SK-N-SH (cell line): ENCODE data around the gene HOXD13. TPM values are rescaled to one million over a fixed set of nuclear protein-coding genes. Genes with fewer than 3 reads are reported as not detected.

Experiments
- CTCF ChIA-PET: fragments of 300-600, 350-600 bp; formaldehyde crosslinking; extraction: SDS; loops from one replicate; lab custom pipeline; 2021; lab: Yijun Ruan, JAX
- POLR2A ChIA-PET: fragments of 350-600 bp; sonication (Branson Sonifier 250); formaldehyde crosslinking; extraction: SDS; loops from one replicate; lab custom pipeline; 2020; ENCODE audit warnings: antibody characterized with exemption, inconsistent platforms; lab: Yijun Ruan, JAX
- DNase-seq: peaks from one replicate; pipeline ENCODE4 v3.0.0; 2012
- H2AFZ ChIP-seq: fragments of 200-600 bp; sonication (generic); 2 replicates; pipeline ENCODE4 v1.8.1; 2016; ENCODE audit warnings: antibody characterized with exemption, mild to moderate bottlenecking, low read depth
- H3F3A ChIP-seq: fragments of 200-600 bp; sonication (generic); replicated peaks from 2 replicates; pipeline ENCODE3; 2016; ENCODE audit warnings: antibody characterized with exemption, mild to moderate bottlenecking; ENCODE audit not compliant: insufficient read depth
- H3K27ac ChIP-seq, 2 experiments: fragments of 200-500 bp in 1 of 2; fragments of 200-600 bp in 1 of 2; sonication (Bioruptor generic) in 1 of 2; sonication (generic), shearing (Covaris generic) in 1 of 2; 2 replicates each; pipeline versions ENCODE4 v1.5.1 to v1.6.1; 2014 to 2016; ENCODE audit warnings: low read depth in 2 of 2, inconsistent platforms in 1 of 2, low read length in 1 of 2, mild to moderate bottlenecking in 1 of 2, mixed read lengths in 1 of 2
- H3K27me3 ChIP-seq: fragments of 200-600 bp; sonication (generic), shearing (Covaris generic); 2 replicates; pipeline ENCODE4 v1.6.1; 2016; ENCODE audit warnings: mixed run types; ENCODE audit not compliant: insufficient read depth
- H3K36me3 ChIP-seq, 2 experiments: fragments of 200-500 bp in 1 of 2; fragments of 200-600 bp in 1 of 2; sonication (Bioruptor generic) in 1 of 2; sonication (generic) in 1 of 2; replicated peaks in 1 of 2; 2 replicates each; pipeline versions ENCODE3 to v1.5.1; 2014 to 2016; ENCODE audit warnings: low read length in 1 of 2, mild to moderate bottlenecking in 1 of 2; ENCODE audit not compliant: insufficient read depth in 2 of 2, control insufficient read depth in 1 of 2
- H3K4me1 ChIP-seq, 2 experiments: fragments of 200-500 bp in 1 of 2; fragments of 200-600 bp in 1 of 2; sonication (Bioruptor generic) in 1 of 2; sonication (generic), shearing (Covaris generic) in 1 of 2; 2 replicates each; pipeline versions ENCODE4 v1.5.1 to v1.6.1; 2014 to 2016; ENCODE audit warnings: low read depth in 1 of 2, low read length in 1 of 2, mixed run types in 1 of 2; ENCODE audit not compliant: insufficient read depth in 2 of 2, control insufficient read depth in 1 of 2
- H3K4me2 ChIP-seq: fragments of 200-600 bp; sonication (generic), shearing (Covaris generic); 2 replicates; pipeline ENCODE4 v1.6.1; 2017; ENCODE audit warnings: mixed run types
- H3K4me3 ChIP-seq, 2 experiments: fragments of 200-500 bp in 1 of 2; fragments of 200-600 bp in 1 of 2; sonication (Bioruptor generic) in 1 of 2; sonication (generic), shearing (Covaris generic) in 1 of 2; 2 replicates each; pipeline versions ENCODE4 v1.5.1 to v1.8.1; 2014 to 2016; ENCODE audit warnings: low read depth in 2 of 2, inconsistent platforms in 1 of 2, low read length in 1 of 2, mild to moderate bottlenecking in 1 of 2, mixed read lengths in 1 of 2, moderate library complexity in 1 of 2
- H3K79me2 ChIP-seq: fragments of 200-600 bp; sonication (generic); 2 replicates; pipeline ENCODE4 v1.8.1; 2017; ENCODE audit warnings: mild to moderate bottlenecking; ENCODE audit not compliant: insufficient read depth
- H3K9ac ChIP-seq: fragments of 200-600 bp; sonication (generic); 2 replicates; pipeline ENCODE4 v1.6.1; 2017; ENCODE audit warnings: mixed run types
- H3K9me2 ChIP-seq: fragments of 200-600 bp; sonication (generic); 2 replicates; pipeline ENCODE4 v1.6.1; 2017; ENCODE audit warnings: mixed run types
- H3K9me3 ChIP-seq: fragments of 200-600 bp; sonication (generic); 2 replicates; pipeline ENCODE4 v1.6.1; 2017; ENCODE audit warnings: mixed run types, mild to moderate bottlenecking, moderate library complexity
- H4K20me1 ChIP-seq: fragments of 200-600 bp; sonication (generic); 2 replicates; pipeline ENCODE4 v1.6.1; 2017; ENCODE audit warnings: mild to moderate bottlenecking, mixed run types; ENCODE audit not compliant: insufficient read depth
- ELF1 ChIP-seq: IDR thresholded peaks from 2 replicates; pipeline ENCODE4 v1.4.0; 2012
- FOXJ3 ChIP-seq: sonication (generic); formaldehyde crosslinking; IDR thresholded peaks from 2 replicates; pipeline ENCODE4 v1.5.1; 2020; ENCODE audit warnings: mild to moderate bottlenecking, missing genetic modification reagents
- FOXM1 ChIP-seq: IDR thresholded peaks from 2 replicates; pipeline ENCODE4 v1.4.0; 2012; ENCODE audit warnings: low read depth, mild to moderate bottlenecking
- IRF3 ChIP-seq: fragments of 150-350 bp; IDR thresholded peaks from 2 replicates; pipeline ENCODE4 v1.6.1; 2016; ENCODE audit warnings: mild to moderate bottlenecking, low read depth, low read length
- MAX ChIP-seq: IDR thresholded peaks from 2 replicates; pipeline ENCODE4 v1.4.0; 2012; ENCODE audit warnings: low read depth
- RAD21 ChIP-seq: IDR thresholded peaks from 2 replicates; pipeline ENCODE4 v1.6.1; 2012; ENCODE audit warnings: mild to moderate bottlenecking, low read length
- RCOR1 ChIP-seq: fragments of 150-350 bp; IDR thresholded peaks from 2 replicates; pipeline ENCODE4 v1.6.1; 2017; ENCODE audit warnings: antibody characterized with exemption, low read length
- SMC3 ChIP-seq: IDR thresholded peaks from 2 replicates; pipeline ENCODE4 v1.6.1; 2012; ENCODE audit warnings: low read depth, low read length, improper control_type of control experiment
- WGBS: methylation state at CpG from one replicate; pipeline ENCODE4 v1.1.6; 2017; ENCODE audit warnings: low lambda C conversion rate; 5-methylcytosine and 5-hydroxymethylcytosine counted together
- polyA plus RNA-seq, 3 experiments: library from polyadenylated mRNA; depleted of rRNA; stranded (reverse); fragments of >200 nt; gene quantifications; 2 replicates each; pipeline ENCODE4 v1.2.3, GENCODE V29; 2012

The HOXD13 gene
- polyA plus RNA-seq, 1 of the 3 experiments (the other 2 are of a cell fraction) = not detected

- POLR2A ChIA-PET = interaction anchor here (1.1 kb wide), 1 partner anchor 525 kb away, joined by 4 read pairs; no protein-coding TSS in a partner anchor
- Histone ChIP-seq H3K36me3 (no peaks in the 10 kb centered on the region), H3K9me3 (no peaks in the 10 kb centered on the region), H3K79me2 (no peaks in the 10 kb centered on the region), H3K4me2 (no peak overlapping the region; the same call in 1 of the 2 replicates), H3K27me3 (peaks cover 67% of the 10 kb centered on the region), H3K4me3 (no peak overlapping the region), H3F3A (peaks cover 3% of the 10 kb centered on the region), H3K9ac (no peak overlapping the region), H3K4me1 (peaks cover 0 to 6% of the 10 kb centered on the region in 2 experiments; a peak in 2 of 4 replicates), H3K27ac (no peak overlapping the region), H4K20me1 (no peaks in the 10 kb centered on the region), H3K9me2 (no peaks in the 10 kb centered on the region), H2AFZ (no peak overlapping the region)
- WGBS = 49% methylated on average over 22 of the region's 29 CpGs
- DNase-seq = no peak
- TF ChIP-seq FOXM1 = no peak
- no peak for TF ChIP-seq FOXJ3 (CRISPR knock-in tag)
- CTCF ChIA-PET = interaction anchor here (0.5 to 17.7 kb wide), 32 partner anchors 10 to 1084 kb away, joined by 3 to 264 read pairs (median 6); partner anchors contain the start of genes EVX2, HOXD12, HOXD13 and HOXD9
Measured at GRCh38 chr2:176111846-176112374, 19.4 kb downstream of the HOXD13 start.

GRCh38 chr2:176112375-176113302, 20.1 kb downstream of the HOXD13 start:
- no peak for DNase-seq
- ChIA-PET CTCF (interaction anchor here (0.7 to 17.7 kb wide), 19 partner anchors 10 to 1036 kb away, joined by 3 to 264 read pairs (median 7); partner anchors contain the start of genes EVX2, HOXD12, HOXD13 and HOXD9), POLR2A (interaction anchor here (0.6 kb wide), 1 partner anchor 8 kb away, joined by 3 read pairs; no protein-coding TSS in a partner anchor)
- Histone ChIP-seq H3K4me1 (peaks cover 0 to 8% of the 10 kb centered on the region in 2 experiments; a peak in 2 of 4 replicates), H3K9me2 (no peaks in the 10 kb centered on the region), H3K9ac (no peak overlapping the region), H3F3A (peaks cover 3% of the 10 kb centered on the region), H3K4me2 (no peak overlapping the region), H3K4me3 (no peak overlapping the region), H3K79me2 (no peaks in the 10 kb centered on the region), H2AFZ (no peak overlapping the region), H3K36me3 (no peaks in the 10 kb centered on the region), H3K27ac (no peak overlapping the region), H3K9me3 (no peaks in the 10 kb centered on the region), H4K20me1 (no peaks in the 10 kb centered on the region), H3K27me3 (peaks cover 70% of the 10 kb centered on the region; the same call in 1 of the 2 replicates)
- TF ChIP-seq MAX = no peak
- no peak for TF ChIP-seq ELF1
- TF ChIP-seq SMC3 = no peak
- TF ChIP-seq RAD21 = no peak
- TF ChIP-seq IRF3 = no peak
- TF ChIP-seq RCOR1 = no peak
- WGBS = 78% methylated on average over 24 of the region's 40 CpGs
